Measurements from ENCODE around the gene NTSR2.

Gene NTSR2

GRCh38 chr2:11677136-11678055 is 7.4 kb upstream of the NTSR2 start:
- DNase-seq (ENCODE audit: insufficient read length) (no peak), FAIRE-seq (no peak)
- TF ChIP-seq POLR2AphosphoS5 (IDR thresholded peaks at IDR 0.05; ENCODE audit: low read depth, low read length) (no peak), TAF1 (IDR thresholded peaks at IDR 0.05; ENCODE audit: borderline replicate concordance, low read depth, low read length) (no peak), POLR2A (IDR thresholded peaks at IDR 0.05; ENCODE audit: low read depth, low read length) (no peak)

- FAIRE-seq (no peak), DNase-seq (ENCODE audit: insufficient read length) (no peak)
- TF ChIP-seq TAF1 (IDR thresholded peaks at IDR 0.05; ENCODE audit: borderline replicate concordance, low read depth, low read length) (no peak), POLR2A (IDR thresholded peaks at IDR 0.05; ENCODE audit: low read depth, low read length) (no peak), POLR2AphosphoS5 (IDR thresholded peaks at IDR 0.05; ENCODE audit: low read depth, low read length) (no peak)
Measured at GRCh38 chr2:11676640-11677039, 6.6 kb upstream of the NTSR2 start.

GRCh38 chr2:11675423-11676112 is 5.6 kb upstream of the NTSR2 start:
- TF ChIP-seq POLR2AphosphoS5 (IDR thresholded peaks at IDR 0.05; ENCODE audit: low read depth, low read length) (no peak), TAF1 (IDR thresholded peaks at IDR 0.05; ENCODE audit: borderline replicate concordance, low read depth, low read length) (no peak), POLR2A (IDR thresholded peaks at IDR 0.05; ENCODE audit: low read depth, low read length) (no peak)
- DNase-seq (ENCODE audit: insufficient read length) (no peak), FAIRE-seq (no peak)

- TF ChIP-seq TAF1 (IDR thresholded peaks at IDR 0.05; ENCODE audit: borderline replicate concordance, low read depth, low read length) (no peak), POLR2AphosphoS5 (IDR thresholded peaks at IDR 0.05; ENCODE audit: low read depth, low read length) (no peak), POLR2A (IDR thresholded peaks at IDR 0.05; ENCODE audit: low read depth, low read length) (no peak)
- no peak for FAIRE-seq
Measured at GRCh38 chr2:11674983-11675382, 5.0 kb upstream of the NTSR2 start.

GRCh38 chr2:11672407-11672806 is 2.4 kb upstream of the NTSR2 start:
- TF ChIP-seq POLR2AphosphoS5 (IDR thresholded peaks at IDR 0.05; ENCODE audit: low read depth, low read length) = no peak
- TF ChIP-seq TAF1 (IDR thresholded peaks at IDR 0.05; ENCODE audit: borderline replicate concordance, low read depth, low read length) = no peak
- TF ChIP-seq POLR2A (IDR thresholded peaks at IDR 0.05; ENCODE audit: low read depth, low read length) = no peak
- FAIRE-seq (no peak), DNase-seq (ENCODE audit: insufficient read length) (no peak)

More at GRCh38 chr2:11674983-11675382, 5.0 kb upstream of the NTSR2 start:
- DNase-seq (ENCODE audit: insufficient read length) = no peak

- DNase-seq (ENCODE audit: insufficient read length) (no peak), FAIRE-seq (no peak)
- no peak for TF ChIP-seq TAF1 (IDR thresholded peaks at IDR 0.05; ENCODE audit: borderline replicate concordance, low read depth, low read length)
- TF ChIP-seq POLR2AphosphoS5 (IDR thresholded peaks at IDR 0.05; ENCODE audit: low read depth, low read length) = no peak
- no peak for TF ChIP-seq POLR2A (IDR thresholded peaks at IDR 0.05; ENCODE audit: low read depth, low read length)
Measured at GRCh38 chr2:11667866-11668637, 1.9 kb downstream of the NTSR2 start.

- FAIRE-seq (no peak), DNase-seq (ENCODE audit: insufficient read length) (no peak)
- TF ChIP-seq POLR2AphosphoS5 (IDR thresholded peaks at IDR 0.05; ENCODE audit: low read depth, low read length) = no peak
Measured at GRCh38 chr2:11667194-11667593, 2.8 kb downstream of the NTSR2 start.

GRCh38 chr2:11665510-11666362 is 4.3 kb downstream of the NTSR2 start:
- no peak for TF ChIP-seq POLR2AphosphoS5 (IDR thresholded peaks at IDR 0.05; ENCODE audit: low read depth, low read length)
- no peak for TF ChIP-seq TAF1 (IDR thresholded peaks at IDR 0.05; ENCODE audit: borderline replicate concordance, low read depth, low read length)
- TF ChIP-seq POLR2A (IDR thresholded peaks at IDR 0.05; ENCODE audit: low read depth, low read length) = no peak
- FAIRE-seq (no peak), DNase-seq (ENCODE audit: insufficient read length) (no peak)

GRCh38 chr2:11665028-11665427 is 5.0 kb downstream of the NTSR2 start:
- DNase-seq (ENCODE audit: insufficient read length) (no peak), FAIRE-seq (no peak)
- no peak for TF ChIP-seq POLR2A (IDR thresholded peaks at IDR 0.05; ENCODE audit: low read depth, low read length)
- no peak for TF ChIP-seq TAF1 (IDR thresholded peaks at IDR 0.05; ENCODE audit: borderline replicate concordance, low read depth, low read length)
- TF ChIP-seq POLR2AphosphoS5 (IDR thresholded peaks at IDR 0.05; ENCODE audit: low read depth, low read length) = no peak

GRCh38 chr2:11663427-11663826 is 6.6 kb downstream of the NTSR2 start:
- no peak for FAIRE-seq
- TF ChIP-seq TAF1 (IDR thresholded peaks at IDR 0.05; ENCODE audit: borderline replicate concordance, low read depth, low read length) (no peak), POLR2AphosphoS5 (IDR thresholded peaks at IDR 0.05; ENCODE audit: low read depth, low read length) (no peak), POLR2A (IDR thresholded peaks at IDR 0.05; ENCODE audit: low read depth, low read length) (no peak)
- no peak for DNase-seq (ENCODE audit: insufficient read length)
